ENCODE results near the gene ZNF396.

The ZNF396 gene

DNA sequence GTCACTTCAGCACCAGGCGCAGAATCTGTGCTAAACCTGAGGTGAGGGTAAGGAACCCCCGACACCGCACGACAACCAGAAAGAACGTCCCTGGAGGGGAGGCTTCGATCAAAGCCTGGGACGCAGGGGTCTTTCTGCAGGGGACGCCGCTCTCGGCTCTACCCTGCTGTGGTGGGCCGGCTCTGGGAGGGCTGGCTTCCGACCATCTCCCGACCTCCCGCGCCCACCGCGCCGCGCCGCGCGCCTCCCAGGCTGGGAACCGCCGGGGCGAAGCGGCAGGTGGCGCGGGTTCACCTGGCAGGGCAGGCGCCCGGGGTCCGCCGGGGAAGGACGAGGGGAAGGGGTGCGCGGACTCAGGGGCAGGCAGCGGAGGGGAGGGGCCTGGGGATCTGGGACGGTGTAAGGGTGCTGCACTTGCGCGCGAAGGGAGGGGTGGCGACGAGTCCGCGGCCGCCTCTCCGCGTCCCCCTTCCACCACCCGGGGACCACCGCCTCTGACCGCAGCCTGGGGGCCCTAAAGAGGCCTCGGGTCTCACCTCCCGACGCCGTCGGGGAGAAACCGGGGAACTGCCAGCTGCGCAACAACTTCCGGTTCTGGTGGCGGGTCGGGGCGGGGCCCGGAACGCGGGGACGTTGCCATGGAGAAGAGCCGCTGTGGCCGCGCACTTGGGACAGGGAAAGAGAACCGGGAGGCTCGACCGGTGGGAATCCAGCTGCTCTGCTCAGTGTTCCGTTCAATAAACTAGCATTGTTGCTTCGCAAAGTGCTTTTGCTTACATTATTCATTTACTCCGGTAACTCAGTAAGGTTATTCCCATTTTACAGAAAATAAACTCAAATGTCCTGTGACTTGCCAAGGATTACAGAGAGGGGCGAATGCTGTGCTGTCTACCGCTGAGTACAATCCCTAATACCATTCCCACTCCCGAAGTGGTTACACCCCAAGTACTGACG, at the start of gene ZNF396:
ZNF396 (minus strand) TSS at position 596 of the 954 bp plus-strand sequence. CDS start 3,045 bp downstream, outside the sequence.
- FAIRE-seq = no peak

- FAIRE-seq = no peak
Measured at GRCh38 chr18:35426786-35427185, 49.6 kb upstream of the ZNF396 start.

- no peak for FAIRE-seq
Measured at GRCh38 chr18:35424356-35424755, 47.2 kb upstream of the ZNF396 start.

DNA sequence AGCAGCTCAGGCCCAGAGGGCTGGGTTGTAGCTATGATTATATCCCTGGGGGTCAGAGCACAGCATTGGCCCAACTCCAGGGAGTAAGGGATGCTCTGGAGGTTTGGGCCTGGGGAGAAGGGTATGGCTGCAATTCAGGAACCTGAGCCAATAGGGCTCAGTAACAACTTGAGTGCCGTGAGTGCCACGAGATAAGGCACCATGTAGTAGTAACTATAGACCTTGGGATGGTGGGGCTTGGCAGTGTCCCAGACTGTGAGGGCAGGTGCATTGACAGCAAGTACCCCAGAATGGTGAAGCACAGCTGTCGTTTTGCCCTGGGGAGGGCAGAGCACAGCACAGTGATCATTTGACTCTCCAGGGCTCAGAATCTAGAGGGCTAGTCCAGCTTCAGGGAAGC, 45.1 kb upstream of the ZNF396 start:
- FAIRE-seq = no peak

GRCh38 chr18:35418610-35419009, 41.5 kb upstream of the ZNF396 start:
- FAIRE-seq = no peak

DNA sequence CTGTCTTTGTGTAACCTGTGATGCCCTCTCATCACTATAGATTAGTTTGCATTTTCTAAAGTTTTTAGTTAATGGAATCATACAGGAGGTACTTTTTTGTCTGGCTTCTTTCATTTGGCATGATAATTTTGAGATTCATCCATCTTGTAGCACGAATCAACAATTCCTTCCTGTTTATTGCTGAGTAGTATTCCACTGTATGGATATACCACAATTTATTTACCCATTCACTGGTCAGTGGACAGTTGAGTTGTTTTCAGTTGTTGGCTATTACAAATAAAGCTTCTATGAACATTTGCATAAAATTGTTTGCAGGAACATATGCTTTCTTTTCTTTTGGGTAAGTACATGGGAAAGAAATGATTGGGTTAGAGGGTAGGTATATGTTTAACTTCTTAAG, 40.1 kb upstream of the ZNF396 start:
- FAIRE-seq = no peak

GRCh38 chr18:35415511-35416073, 38.5 kb upstream of the ZNF396 start:
- FAIRE-seq = no peak

GRCh38 chr18:35413163-35413511, 36.0 kb upstream of the ZNF396 start:
- FAIRE-seq = no peak

- no peak for FAIRE-seq
Measured at GRCh38 chr18:35411625-35412351, 34.7 kb upstream of the ZNF396 start.

GRCh38 chr18:35410561-35410960, 33.4 kb upstream of the ZNF396 start:
- FAIRE-seq = no peak

DNA sequence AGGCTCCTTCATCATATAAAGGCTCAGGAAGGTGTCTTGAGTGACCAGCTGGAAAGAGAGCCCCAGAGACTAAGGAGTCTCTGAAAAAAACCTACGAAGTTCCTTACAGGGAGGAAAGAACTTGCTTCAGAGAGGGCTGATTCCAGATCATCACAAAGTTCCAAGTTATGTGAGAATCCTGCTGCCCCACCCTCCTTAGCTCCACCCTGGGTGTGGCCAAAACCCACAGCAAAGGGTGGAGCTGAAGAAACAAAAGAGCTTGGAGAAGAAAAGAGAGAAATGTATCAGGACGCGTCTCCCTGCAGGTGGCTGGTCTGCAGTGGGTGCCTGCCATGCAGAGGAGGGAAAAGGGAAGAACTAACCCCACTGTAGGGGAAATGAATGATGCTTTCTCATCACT, 32.8 kb upstream of the ZNF396 start:
- FAIRE-seq = no peak

GRCh38 chr18:35408843-35409261, 31.7 kb upstream of the ZNF396 start:
- FAIRE-seq = no peak

GRCh38 chr18:35407871-35408481, 30.8 kb upstream of the ZNF396 start:
- FAIRE-seq = peak; percentile 97

DNA sequence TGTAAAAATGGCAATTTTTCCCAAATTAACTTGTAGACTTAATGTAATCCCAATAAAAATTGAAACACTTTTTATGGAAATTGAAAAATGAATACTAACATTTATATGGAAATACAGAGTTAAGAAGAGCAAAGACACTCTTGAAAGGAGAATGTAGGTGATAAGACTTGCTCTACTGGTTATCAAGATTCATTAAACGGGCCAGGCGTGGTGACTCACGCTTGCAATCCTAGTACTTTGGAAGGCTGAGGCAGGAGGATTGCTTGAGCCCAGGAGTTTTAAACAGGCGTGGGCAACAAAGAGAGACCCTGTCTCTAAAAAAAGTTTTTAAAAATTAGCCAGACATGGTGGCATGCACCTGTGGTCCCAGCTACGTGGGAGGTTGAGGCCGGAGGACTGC, 29.5 kb upstream of the ZNF396 start:
- no peak for FAIRE-seq

DNA sequence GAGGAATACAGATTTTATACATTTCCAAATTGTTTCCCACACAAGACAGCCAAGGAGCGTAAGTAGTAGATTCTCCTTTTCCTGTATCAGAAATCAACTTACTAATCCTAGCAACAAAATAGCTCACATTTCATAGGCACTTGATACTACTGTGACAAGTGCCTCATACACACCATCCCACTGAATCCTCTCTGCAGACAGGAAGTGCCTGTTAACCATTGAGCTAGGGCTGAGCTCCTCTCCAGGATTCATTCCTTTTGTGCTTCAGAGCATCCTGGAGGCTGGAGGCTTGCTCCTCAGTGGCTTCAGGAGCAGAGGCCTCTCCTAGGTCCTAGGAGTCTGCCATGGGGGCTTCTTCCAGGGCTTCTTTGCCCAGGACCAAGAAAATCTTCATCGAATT, 20.8 kb upstream of the ZNF396 start:
- FAIRE-seq = no peak

- no peak for FAIRE-seq
Measured at GRCh38 chr18:35393716-35394115, 16.6 kb upstream of the ZNF396 start.

- no peak for FAIRE-seq
Measured at GRCh38 chr18:35392375-35392774, 15.2 kb upstream of the ZNF396 start.

GRCh38 chr18:35390951-35391700, 14.0 kb upstream of the ZNF396 start:
- no peak for FAIRE-seq

- FAIRE-seq = no peak
Measured at GRCh38 chr18:35389095-35389618, 12.0 kb upstream of the ZNF396 start.

- FAIRE-seq = no peak
Measured at GRCh38 chr18:35387152-35387571, 10.0 kb upstream of the ZNF396 start.

GRCh38 chr18:35386600-35387100, 9.5 kb upstream of the ZNF396 start:
- FAIRE-seq = no peak

DNA sequence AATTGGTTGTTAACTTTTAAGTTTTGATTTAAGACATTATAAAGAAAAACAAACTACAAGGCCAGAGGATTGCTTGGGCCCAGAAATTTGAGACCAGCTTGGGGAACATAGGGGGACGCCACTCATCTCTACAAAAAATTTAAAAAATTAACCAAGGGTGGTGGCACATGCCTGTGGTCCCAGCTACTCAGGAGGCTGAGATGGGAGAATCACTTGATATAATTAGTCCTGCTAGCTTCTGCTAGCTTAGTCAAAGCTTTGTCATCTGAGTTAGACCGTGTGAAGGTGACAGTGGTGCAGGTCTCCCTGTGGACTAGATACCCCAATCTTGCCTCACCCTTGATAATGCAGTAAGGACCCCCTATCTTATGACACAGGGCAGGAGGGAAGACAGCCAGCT, 6.0 kb upstream of the ZNF396 start:
- no peak for FAIRE-seq

Measured in A204.1 (cell line).